ENCODE data around the gene KCNJ9.
"Not testable (repeated sequence)": the region's sequence is repeated elsewhere in the genome, so short reads cannot be mapped to it uniquely, and the experiment has no call there.

KCNJ9 gene

DNA sequence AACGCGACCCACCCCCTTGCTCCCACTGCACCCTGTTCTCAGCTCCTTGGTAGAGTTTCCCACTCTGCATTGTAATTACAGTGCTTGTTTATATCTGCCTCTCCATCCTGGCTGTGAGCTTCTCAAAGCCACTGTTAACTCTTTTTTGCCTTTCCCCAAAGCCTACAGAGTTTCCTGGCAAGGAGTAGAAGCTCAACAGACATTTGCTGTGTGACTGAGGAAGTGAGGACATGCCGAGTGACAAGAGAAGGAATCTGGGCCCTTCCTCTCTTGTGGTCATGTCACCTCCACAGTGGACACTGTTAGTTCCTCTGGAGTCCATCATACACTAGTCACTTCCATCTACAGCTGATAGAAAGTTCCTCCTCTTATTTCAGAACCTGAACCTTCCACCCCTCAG, 23.1 kb downstream of the KCNJ9 start:
- DNase-seq, result no peak

DNA sequence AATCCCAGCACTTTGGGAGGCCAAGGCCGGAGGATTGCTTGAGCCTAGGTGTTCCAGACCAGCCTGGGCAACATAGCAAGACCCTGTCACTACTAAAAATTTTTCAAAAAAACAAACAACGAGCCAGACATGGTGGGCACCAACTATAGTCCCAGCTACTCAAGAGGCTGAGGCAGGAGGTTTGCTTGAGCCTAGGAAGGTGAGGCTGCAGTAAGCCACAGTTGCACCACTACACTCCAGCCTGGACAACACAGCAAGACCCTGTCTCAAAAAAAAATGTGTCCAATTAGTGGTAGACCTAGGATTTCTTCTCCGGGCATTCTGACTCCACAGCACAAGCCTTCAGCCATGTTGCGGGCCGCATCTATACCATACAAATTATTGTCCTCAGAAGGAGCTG, 23.8 kb downstream of the KCNJ9 start:
- no peak for DNase-seq

DNA sequence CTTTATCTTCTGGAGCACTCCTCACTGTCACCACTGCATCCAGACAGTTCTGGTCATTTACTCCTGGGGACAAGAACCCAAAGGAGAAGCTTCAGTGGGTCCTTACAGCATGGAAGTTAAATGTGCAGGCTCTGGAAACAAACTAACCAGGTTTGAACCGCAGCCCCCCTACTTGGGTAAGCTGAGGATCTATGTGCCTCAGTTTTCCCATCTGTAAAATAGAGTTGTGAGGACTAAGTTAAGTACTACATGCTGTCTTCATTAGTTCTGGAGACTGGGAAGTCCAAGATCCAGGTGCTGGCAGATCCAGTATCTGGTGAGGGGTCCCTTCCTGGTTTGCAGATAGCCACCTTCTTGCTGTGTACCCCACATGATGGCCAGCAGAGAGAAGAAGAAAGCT, 26.2 kb downstream of the KCNJ9 start:
- no peak for DNase-seq

DNA sequence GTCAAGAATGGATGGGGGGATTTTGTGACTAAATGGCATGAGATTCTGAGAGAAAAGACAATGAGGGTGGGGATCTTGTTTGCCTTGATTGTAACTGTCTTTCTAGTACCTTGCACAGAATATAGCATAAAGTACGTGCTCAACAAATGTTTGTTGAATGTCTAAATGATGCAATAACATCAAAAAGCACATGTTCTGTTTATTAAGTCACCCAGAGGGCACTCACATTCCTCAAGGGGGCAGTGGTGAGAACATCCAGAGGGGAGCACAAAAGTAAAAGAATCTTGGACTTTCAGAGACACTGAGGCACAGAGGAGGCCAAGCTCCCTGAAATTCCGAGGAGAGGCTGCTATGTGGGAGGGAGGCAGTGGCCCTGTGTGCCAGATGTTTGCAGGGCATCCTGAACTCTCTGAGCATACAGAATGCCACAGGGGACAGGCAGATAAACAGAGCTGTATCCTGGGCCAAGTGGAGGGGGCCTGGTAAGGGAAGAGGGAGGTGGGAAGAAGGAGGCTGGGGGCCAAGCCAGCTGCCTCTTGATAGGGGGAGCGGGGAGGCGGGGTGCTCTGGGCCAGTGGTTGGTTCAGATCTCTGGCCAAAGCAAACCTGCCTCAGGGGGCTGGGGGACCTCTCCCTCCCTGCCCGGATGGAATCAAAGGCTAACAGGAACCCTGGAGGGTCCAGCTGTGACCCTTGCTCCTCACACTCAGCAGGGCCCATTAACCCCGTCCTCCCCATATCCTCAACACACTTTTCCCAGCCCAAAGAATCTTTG, 27.7 kb downstream of the KCNJ9 start:
- peak; percentile 51 for DNase-seq

DNA sequence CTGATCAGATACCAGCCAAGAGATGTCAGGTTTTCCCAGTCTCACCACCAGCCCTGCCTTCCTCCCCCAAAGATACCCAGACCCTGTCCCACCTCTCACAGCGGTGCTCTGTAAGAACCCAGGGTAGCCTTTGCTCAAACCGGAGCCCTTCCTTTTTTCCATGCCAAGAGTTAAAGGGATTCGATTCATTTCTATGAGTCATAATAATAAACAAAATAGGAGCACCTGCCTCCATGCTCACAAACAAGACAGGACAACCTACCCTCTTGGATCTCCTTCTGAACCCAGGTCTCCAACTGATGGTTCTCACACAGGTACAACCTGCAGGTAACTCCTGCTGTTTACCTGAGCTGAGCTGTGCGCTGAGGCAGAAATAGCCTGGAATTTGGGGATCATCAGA, 28.3 kb downstream of the KCNJ9 start:
- DNase-seq, result no peak

DNA sequence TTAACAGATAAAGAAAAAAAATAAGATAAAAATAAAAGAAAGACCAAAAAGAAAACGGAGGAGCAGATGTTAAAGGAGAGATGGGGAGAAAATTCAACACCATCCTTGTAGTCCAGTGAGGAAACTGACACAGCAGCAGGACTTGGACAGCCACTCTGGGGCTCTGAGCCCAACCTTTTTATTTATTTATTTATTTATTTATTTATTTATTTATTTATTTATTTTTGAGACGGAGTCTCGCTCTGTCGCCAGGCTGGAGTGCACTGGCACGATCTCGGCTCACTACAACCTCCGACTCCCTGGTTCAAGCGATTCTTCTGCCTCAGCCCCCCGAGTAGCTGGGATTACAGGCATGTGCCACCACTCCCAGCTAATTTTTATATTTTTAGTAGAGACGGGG, 30.1 kb downstream of the KCNJ9 start:
- not testable (repeated sequence) for DNase-seq

DNA sequence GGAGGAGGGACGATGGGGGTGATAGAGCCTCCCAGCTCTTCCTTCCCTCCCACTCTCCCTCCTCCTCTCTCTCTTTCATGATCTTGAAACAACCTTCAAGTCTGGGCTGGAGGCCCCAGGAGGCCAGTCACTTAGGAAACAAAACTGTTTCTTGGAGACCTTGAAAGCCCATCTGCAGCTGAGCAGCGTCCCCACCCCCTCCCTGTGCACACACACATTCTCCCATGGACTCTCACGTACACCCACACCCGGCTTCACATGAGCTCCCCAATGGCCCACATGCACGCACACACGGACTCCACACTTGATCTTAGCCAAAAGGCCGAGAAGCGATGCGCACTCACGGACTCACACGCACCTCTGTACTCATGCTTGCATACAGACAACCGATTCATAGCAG, 31.0 kb downstream of the KCNJ9 start:
- no peak for DNase-seq

DNA sequence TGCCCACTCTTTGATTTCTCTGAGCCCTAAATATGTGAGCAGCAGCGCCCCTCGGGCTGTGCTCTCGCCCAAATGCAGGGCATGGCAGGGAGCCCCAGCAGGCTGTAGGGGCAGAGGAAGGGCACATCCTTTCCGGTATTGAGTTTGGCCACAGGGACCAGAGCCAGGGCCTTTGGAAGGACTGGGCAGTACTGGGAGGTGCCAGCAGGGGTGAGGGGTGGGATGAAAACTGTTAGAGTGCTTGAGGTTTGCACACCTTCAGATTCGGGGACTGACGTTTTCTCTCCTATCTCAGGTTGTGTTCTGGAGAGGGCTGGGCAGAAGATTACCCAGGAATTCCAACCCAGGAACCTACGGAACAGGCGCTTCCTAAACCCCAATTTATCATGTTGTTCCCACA, 32.1 kb downstream of the KCNJ9 start:
- DNase-seq, result no peak

DNA sequence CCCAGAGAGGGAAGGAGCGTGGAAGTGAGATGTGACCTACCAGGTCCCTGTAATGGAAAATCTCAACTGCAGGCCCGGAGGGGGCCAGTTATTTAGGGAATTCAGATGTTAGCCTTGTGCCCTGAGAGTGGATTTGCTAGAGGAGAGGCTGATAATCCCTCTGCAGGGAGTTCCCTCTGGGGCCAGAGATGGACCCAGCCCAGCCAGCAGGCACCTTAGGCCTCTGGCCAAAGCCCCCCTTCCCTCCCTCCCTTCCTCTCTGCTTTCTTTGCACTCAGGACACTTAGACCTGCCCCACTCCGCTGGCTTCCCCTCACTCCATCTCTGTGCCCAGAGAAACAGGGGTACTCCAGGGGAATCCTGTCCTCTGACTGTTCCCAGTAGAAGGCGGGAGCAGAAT, 32.7 kb downstream of the KCNJ9 start:
- no peak for DNase-seq

DNA sequence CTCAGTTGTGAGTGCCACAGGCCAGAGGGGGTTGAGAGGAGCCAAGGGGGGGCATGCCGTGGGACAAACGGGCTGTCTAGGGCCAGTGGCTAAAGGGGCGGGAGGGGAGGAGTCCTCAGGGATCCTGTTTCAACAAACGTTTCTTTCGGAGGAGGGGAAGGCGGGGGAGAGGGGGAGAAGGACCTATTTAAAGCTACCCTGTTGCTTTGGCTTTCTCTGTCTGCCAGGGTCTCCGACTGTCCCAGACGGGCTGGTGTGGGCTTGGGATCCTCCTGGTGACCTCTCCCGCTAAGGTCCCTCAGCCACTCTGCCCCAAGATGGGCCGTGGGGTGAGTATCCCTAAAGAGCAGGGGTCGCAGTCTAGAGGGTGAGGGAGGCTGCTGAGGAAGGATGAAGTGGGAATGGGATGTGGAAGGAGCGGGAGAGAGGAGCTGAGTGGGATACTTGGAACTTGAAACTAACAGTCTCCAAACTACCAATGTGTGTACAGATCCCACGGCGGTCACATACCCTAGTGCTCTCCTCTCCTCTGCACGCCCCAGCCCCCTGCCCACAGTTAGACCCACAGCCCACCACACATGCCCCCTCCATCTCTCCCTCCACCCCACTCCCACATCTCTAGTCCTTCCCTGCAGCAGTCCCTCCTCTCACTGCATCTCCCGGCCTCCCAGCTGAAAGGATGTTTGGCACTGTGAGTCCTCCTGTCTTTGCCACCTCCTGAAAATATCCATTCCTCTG, 34.4 kb downstream of the KCNJ9 start, which contains the start of gene ATP1A2:
Gene ATP1A2, plus strand, starts transcription at position 215 of the 738 bp plus-strand sequence. Its CDS starts 103 bp downstream, at position 318.
- no peak for DNase-seq

DNA sequence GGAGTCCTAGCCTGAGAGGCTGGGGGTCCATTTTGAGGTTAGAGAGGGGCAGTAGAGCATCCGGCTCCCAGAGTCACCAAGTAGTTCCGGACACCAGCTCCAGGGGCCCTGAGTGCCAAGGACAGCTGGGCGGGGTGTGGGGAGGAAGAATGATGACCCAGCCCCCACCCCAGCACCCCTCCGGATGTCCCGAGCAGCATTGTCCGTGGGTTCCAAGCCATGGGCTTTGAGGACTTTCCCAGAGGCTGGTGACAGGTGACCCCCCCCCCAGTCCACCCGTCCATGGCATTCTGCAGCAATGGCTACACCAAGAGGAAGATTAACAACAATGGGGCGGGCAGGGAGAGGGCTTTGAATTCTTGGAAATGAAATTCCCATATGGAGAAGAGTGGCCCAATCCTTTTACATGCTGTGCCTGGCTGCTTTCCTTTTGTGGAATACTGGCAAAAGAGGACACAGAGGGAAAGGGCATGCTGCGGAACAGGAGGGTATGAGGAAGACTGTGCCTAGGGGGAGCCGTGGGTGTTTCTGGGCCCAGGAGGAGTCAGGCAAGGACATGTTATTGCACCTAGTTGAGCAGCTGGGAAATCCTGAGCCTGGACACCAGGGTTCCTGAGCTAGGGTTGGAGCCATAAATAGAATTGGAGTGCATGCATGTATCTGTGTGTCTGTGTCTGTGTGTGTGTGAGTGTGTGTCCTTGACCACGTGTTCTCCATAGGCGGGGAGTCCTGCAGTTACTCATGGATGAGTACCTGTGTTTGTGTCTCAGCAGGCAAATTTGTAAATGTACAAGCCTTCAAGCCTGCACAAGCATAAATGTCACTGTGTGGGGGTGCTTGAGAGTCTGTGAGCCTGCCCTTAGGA, 35.2 kb downstream of the KCNJ9 start:
- no peak for DNase-seq

DNA sequence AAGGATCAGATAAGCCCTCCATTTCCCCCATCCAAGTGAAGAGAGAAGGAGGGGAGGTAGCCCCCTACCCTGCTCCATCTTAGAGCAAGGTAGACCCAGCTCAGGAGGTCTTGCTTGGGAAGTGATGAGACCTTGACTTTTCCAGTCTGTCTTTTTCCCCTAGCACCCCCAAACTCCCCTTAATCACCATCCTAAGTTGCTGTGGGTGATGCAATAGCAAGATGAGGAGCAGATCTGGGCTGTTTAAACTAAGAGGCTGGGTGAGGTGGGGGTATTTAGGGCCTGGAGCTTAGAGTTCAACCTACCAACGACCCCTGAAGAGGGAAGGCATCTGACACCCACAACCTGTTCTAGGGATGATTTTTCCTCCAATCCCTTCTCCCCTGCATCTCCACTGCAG, 36.0 kb downstream of the KCNJ9 start:
- DNase-seq, result no peak

DNA sequence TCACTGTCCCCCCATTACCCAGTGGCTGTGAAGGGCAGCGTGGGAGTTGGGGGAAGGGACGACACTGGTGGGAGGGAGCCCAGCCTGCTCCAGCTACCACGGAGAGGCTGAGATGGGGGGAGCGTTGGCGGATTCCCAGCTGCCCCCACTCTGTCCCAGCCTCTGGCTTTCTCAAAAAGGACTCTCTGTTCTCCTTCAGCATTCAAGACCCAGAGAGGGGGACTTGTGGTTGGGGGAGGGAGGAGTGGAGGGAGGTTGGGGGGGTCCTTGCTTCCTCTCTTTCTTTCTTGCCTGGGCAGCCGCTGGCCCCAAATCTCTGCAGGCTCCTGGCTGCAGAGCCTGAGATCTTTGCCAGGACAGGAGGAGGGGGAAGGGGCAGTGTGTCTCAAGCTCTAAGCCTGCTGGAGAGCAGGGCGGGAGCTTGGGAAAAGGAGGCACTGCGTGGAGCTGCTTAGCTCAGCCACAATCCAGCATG, 36.4 kb downstream of the KCNJ9 start:
- DNase-seq, result no peak

DNA sequence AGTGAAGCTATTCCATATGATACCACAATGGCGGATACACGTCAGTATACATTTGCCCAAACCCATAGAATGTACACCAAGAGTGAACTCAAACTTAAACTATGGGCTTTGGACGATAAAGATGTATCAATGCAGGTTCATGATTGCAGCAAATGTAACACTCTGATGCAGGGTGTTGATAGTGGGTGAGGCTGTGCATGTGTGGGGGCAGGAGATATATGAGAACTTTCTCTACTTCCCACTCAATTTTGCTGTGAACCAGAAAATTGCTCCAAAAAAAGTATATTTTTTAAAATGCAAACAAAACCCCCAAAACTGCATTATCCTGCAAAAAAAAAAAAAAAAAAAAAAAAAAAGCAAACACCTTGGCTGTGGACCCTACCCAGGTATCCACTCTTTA, 37.6 kb downstream of the KCNJ9 start:
- no peak for DNase-seq

DNA sequence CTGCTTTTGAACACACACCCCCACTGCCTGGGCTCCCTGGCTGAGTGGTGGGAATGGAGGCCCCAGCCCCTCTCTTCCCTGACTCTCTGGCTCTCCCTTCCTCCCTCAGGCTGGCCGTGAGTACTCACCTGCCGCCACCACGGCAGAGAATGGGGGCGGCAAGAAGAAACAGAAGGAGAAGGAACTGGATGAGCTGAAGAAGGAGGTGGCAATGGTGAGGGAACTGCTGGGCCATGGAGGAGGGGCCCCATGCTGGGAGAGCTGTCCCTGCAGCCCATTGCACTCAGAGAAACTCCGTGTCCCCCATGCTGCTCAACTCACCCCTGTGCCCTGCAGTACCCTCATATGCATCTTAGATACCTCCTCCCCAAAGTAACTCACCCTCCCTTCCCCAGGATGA, 39.5 kb downstream of the KCNJ9 start:
- DNase-seq, result no peak

DNA sequence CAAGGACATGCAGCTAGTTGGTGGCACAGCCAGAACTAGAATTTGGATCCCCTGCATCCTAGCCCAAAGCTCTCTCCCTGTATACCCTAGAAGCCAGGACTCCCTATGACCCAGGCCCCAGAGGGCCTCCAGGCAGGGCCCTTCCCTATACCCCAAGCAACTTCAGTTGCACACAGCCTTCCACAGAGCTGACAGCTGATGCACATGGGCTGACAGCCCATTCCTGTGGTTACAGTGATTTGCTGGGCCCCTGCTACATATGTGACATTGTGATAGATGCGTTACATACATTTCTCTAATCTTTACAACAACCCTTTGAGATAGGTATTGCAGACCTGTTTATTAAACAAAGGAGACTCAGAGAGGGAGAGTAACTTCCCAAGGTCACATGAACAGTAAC, 40.0 kb downstream of the KCNJ9 start:
- no peak for DNase-seq

DNA sequence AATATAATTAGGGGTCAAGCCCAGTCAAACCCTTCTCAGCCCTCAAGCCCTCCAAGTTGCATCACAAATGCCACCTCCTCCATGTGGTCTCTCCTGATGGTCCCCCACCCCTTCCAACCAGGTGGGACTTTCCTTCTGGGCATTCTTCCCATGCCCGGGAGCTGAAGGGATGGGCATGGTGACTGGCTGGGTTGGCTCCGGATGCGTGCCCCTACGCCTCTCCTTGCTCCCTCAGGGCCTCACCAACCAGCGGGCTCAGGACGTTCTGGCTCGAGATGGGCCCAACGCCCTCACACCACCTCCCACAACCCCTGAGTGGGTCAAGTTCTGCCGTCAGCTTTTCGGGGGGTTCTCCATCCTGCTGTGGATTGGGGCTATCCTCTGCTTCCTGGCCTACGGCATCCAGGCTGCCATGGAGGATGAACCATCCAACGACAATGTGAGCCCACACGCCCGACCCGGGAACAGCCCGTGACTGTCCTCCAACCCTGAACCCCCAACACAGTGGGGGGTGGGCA, 41.7 kb downstream of the KCNJ9 start:
- DNase-seq, result no peak

DNA sequence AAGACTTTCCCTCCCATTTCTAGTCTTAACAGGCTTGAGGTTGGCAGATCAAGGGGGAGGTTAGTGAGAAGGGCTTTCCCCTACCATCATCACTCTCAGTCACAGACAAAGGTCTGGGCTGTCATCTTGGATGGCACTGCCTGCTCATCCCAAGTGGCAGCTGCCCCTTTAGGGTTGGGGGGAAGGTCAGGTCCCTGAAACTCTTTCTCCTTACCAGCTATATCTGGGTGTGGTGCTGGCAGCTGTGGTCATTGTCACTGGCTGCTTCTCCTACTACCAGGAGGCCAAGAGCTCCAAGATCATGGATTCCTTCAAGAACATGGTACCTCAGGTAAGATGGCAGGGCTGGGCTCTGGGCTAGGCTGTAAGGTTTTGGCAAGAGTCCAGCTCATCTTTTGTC, 42.4 kb downstream of the KCNJ9 start:
- DNase-seq, result no peak

DNA sequence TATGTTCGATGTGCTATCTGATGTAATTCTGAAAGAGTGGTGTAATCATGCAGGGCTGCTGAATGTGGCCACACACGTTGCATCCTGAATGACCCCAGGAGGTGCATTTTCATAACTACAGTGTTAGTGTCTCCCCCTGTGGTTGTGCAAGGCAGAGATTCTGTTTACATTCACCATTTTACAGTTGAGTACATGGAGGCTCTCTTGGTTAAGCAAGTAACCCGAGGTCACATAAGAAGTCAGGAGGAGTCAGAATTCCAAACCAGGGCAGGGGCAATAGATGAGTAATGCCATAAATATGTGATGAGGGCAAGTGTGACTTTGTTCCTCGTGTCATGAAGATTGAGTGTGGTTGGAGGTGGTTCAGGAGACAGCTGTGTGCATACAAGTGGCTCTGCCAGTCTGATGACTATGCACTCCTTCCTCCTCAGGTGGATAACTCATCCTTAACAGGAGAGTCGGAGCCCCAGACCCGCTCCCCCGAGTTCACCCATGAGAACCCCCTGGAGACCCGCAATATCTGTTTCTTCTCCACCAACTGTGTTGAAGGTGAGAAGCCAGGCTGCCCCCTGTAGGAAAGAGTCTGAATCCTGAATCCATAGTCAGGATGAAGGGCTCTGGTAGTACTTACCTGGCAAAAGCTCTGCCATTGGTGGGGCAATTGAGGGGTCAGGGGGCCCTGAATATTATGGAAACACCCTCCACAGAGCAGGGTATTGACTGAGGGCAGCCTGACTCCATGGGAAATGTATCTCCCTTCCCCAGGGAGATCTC, 43.6 kb downstream of the KCNJ9 start:
- DNase-seq, result no peak

DNA sequence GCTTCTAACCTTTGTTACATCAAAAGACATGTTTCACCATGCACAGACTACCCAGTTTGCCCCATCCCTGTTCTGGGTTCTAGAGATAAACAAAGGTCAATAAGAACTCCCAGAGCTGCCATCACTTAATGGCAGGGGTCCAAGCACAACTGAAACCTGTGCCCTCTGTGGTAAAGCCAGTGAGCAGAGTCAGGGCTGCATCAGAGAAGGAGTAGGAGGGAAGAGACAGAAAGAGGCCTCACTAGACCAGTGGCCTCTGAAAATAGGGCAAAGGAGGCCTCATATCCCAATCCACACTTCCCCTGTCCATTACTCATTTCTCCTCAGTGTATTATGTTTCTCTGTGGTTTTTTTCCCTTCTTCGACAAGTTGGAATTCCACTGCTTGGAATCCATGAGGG, 44.4 kb downstream of the KCNJ9 start:
- DNase-seq, result no peak

DNA sequence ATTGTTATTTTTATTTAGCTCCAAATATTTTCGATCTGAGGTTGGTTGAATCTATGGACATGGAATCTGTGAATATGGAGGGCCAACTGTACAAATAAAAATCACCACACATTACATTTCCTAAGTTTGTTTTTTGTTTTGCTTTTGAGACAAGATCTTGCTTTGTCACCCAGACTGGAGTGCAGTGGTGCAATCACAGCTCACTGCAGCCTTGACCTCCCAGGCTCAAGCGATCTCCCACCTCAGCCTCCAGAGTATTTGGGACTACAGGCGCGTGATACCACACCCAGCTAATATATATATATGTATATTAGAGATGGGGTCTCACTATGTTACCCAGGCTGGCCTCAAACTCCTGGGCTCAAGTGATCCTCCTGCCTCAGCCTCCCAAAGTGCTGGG, 45.0 kb downstream of the KCNJ9 start:
- DNase-seq, result not testable (repeated sequence)

DNA sequence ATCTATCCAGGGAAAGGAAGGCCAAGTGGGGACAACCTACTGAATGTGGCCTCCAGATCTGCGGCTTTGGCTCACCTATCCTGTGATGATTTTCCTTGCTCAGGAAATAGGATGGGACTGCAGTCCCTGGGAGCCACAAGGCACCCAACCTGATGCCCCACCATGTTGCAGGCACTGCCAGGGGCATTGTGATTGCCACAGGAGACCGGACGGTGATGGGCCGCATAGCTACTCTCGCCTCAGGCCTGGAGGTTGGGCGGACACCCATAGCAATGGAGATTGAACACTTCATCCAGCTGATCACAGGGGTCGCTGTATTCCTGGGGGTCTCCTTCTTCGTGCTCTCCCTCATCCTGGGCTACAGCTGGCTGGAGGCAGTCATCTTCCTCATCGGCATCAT, 46.0 kb downstream of the KCNJ9 start:
- no peak for DNase-seq
